K562 (cell line): ENCODE data around the gene GEN1. TPM values are rescaled to one million over a fixed set of nuclear protein-coding genes. Genes with fewer than 3 reads are reported as not detected.

ENCODE experiments used
- ATAC-seq: fragments of 200-7000 bp; cut with Tn5 transposase; 3 replicates; pipeline ENCODE4 v1.9.1; 2020; ENCODE audit warnings: moderate library complexity
- BruUV-seq: library from RNA; stranded (reverse); fragments of 400-500 nt; replicated peaks from 2 replicates; lab custom pipeline; 2021; lab: Mats Ljungman, UMichigan
- CTCF ChIA-PET: fragments of 300-600 bp; formaldehyde crosslinking; extraction: SDS; loops from one replicate; lab custom pipeline; 2021; ENCODE audit warnings: low intra/inter-chr PET ratio; lab: Yijun Ruan, JAX
- POLR2A ChIA-PET: fragments of 300-600, 350-650 bp; sonication (Branson Sonifier 250); formaldehyde crosslinking; extraction: SDS; loops from one replicate; lab custom pipeline; 2021; ENCODE audit warnings: antibody characterized with exemption, inconsistent platforms; lab: Yijun Ruan, JAX
- DNase-seq, 4 experiments: peaks; one replicate each; pipeline versions ENCODE4 v3.0.0 to v3.0.0-alpha.2; 2011 to 2018; ENCODE audit warnings: low spot score in 3 of 4, mixed read lengths in 3 of 4; ENCODE audit errors: extremely low read depth in 1 of 4
- FAIRE-seq: peaks from 2 replicates; lab custom pipeline; 2011; peaks lifted over from hg19 to GRCh38; lab: Jason Lieb, UNC
- H2AFZ ChIP-seq: 2 replicates; pipeline ENCODE4 v1.6.0; 2011; ENCODE audit warnings: low read depth, low read length, control low read depth, inconsistent platforms
- H3K27ac ChIP-seq: fragments of 200-600 bp; 3 replicates; pipeline ENCODE4 v1.8.0; 2011; ENCODE audit warnings: low read depth, mild to moderate bottlenecking, control low read depth, inconsistent platforms, low read length, moderate library complexity, mixed read lengths; ENCODE audit errors: extremely low read depth
- H3K27me3 ChIP-seq, 2 experiments: fragments of 300-600 bp in 1 of 2; 2 replicates in 1 of 2; 3 replicates in 1 of 2; pipeline versions ENCODE4 v1.6.0 to v1.8.0; 2011; ENCODE audit warnings: inconsistent platforms in 2 of 2, low read length in 2 of 2, mild to moderate bottlenecking in 1 of 2, mixed read lengths in 1 of 2, moderate library complexity in 1 of 2; ENCODE audit not compliant: control insufficient read depth in 2 of 2, insufficient read depth in 2 of 2
- H3K36me3 ChIP-seq: fragments of 300-600 bp; 3 replicates; pipeline ENCODE4 v1.8.0; 2011; ENCODE audit warnings: mild to moderate bottlenecking, low read length, inconsistent platforms; ENCODE audit not compliant: control insufficient read depth, insufficient read depth
- H3K4me1 ChIP-seq, 2 experiments: fragments of 200-600 bp in 1 of 2; replicated peaks in 1 of 2; 2 replicates in 1 of 2; 3 replicates in 1 of 2; pipeline versions ENCODE4 v1.5.1 to v1.8.0; 2011; ENCODE audit warnings: inconsistent platforms in 2 of 2, low read length in 2 of 2, mild to moderate bottlenecking in 1 of 2, mixed read lengths in 1 of 2, moderate library complexity in 1 of 2; ENCODE audit not compliant: control insufficient read depth in 2 of 2, insufficient read depth in 2 of 2
- H3K4me2 ChIP-seq: 2 replicates; pipeline ENCODE4 v1.6.1; 2011; ENCODE audit warnings: low read length, control low read depth, inconsistent platforms, mixed read lengths; ENCODE audit not compliant: insufficient read depth
- H3K4me3 ChIP-seq: fragments of 200-600 bp; sonication (generic), shearing (Covaris generic); 2 replicates; pipeline ENCODE4 v1.5.1; 2016; ENCODE audit warnings: control low read depth, inconsistent platforms
- H3K79me2 ChIP-seq: fragments of 200-600 bp; 3 replicates; pipeline ENCODE4 v1.8.0; 2011; ENCODE audit warnings: low read length, inconsistent platforms; ENCODE audit not compliant: control insufficient read depth, insufficient read depth
- H3K9ac ChIP-seq, 2 experiments: 2 replicates each; pipeline versions ENCODE4 v1.6.0 to v1.6.1; 2011; ENCODE audit warnings: low read depth in 2 of 2, low read length in 2 of 2, control low read depth in 1 of 2, inconsistent platforms in 1 of 2, mild to moderate bottlenecking in 1 of 2, mixed read lengths in 1 of 2; ENCODE audit not compliant: insufficient read depth in 1 of 2
- H3K9me1 ChIP-seq: one replicate; pipeline ENCODE4 v1.6.0; 2011; ENCODE audit warnings: inconsistent platforms, mild to moderate bottlenecking, low read length, moderate library complexity; ENCODE audit not compliant: control insufficient read depth, insufficient read depth
- H3K9me3 ChIP-seq: replicated peaks from 2 replicates; pipeline ENCODE4 v1.5.1; 2011; ENCODE audit warnings: low read depth, low read length, inconsistent platforms; ENCODE audit not compliant: control insufficient read depth, insufficient read depth
- H4K20me1 ChIP-seq: replicated peaks from 2 replicates; pipeline ENCODE4 v1.6.1; 2011; ENCODE audit warnings: low read length, inconsistent platforms, mixed read lengths; ENCODE audit not compliant: control insufficient read depth, insufficient read depth
- ARID3B ChIP-seq: fragments of 250-450 bp; sonication (Bioruptor Pico); IDR thresholded peaks from 2 replicates; pipeline ENCODE4 v1.4.0; 2020; ENCODE audit warnings: borderline replicate concordance
- BDP1 ChIP-seq: IDR thresholded peaks from 3 replicates; pipeline ENCODE4 v1.6.1; 2011; ENCODE audit not compliant: insufficient read length, insufficient read depth
- BRF1 ChIP-seq: IDR thresholded peaks from 3 replicates; pipeline ENCODE4 v1.6.1; 2011; ENCODE audit warnings: borderline replicate concordance, mild to moderate bottlenecking; ENCODE audit not compliant: insufficient read length; ENCODE audit errors: extremely low read depth
- CAMTA2 ChIP-seq: fragments of 250-450 bp; sonication (Bioruptor Pico); conservative IDR thresholded peaks from 2 replicates; pipeline ENCODE4 v1.5.1; 2022
- GATAD2B ChIP-seq: fragments of 450-650 bp; IDR thresholded peaks from 2 replicates; pipeline ENCODE4 v1.6.1; 2017; ENCODE audit warnings: mild to moderate bottlenecking, borderline replicate concordance
- HBP1 ChIP-seq: fragments of 450-650 bp; formaldehyde crosslinking; IDR thresholded peaks from 2 replicates; pipeline ENCODE4 v1.4.0; 2022; ENCODE audit warnings: missing genetic modification characterization
- MAFF ChIP-seq: IDR thresholded peaks from 2 replicates; pipeline ENCODE4 v1.6.1; 2012; ENCODE audit warnings: low read length, improper control_type of control experiment
- PCBP2 ChIP-seq: fragments of 200-400 bp; formaldehyde crosslinking; IDR thresholded peaks from 2 replicates; pipeline ENCODE4 v1.6.1; 2018; ENCODE audit warnings: low read length, low read depth, mild to moderate bottlenecking, moderate library complexity; ENCODE audit not compliant: poor library complexity, severe bottlenecking
- RFX5 ChIP-seq: IDR thresholded peaks from 2 replicates; pipeline ENCODE4 v1.6.1; 2011; ENCODE audit warnings: low read depth, mild to moderate bottlenecking, improper control_type of control experiment, low read length
- SMAD2 ChIP-seq: fragments of 150-350 bp; IDR thresholded peaks from 2 replicates; pipeline ENCODE4 v1.6.1; 2014; ENCODE audit warnings: low read depth, mild to moderate bottlenecking, low read length
- TCFL5 ChIP-seq: fragments of 250-450 bp; sonication (Bioruptor Pico); conservative IDR thresholded peaks from 2 replicates; pipeline ENCODE4 v1.6.1; 2021; ENCODE audit warnings: mild to moderate bottlenecking, moderate library complexity, matching md5 sums
- ZNF280B ChIP-seq: fragments of 250-450 bp; sonication (Bioruptor Pico); IDR thresholded peaks from 2 replicates; pipeline ENCODE4 v1.5.1; 2021; ENCODE audit warnings: mild to moderate bottlenecking
- ZNF75A ChIP-seq: fragments of 450-650 bp; formaldehyde crosslinking; IDR thresholded peaks from 2 replicates; pipeline ENCODE4 v1.4.0; 2020; ENCODE audit warnings: mild to moderate bottlenecking
- WGBS: fragments of 100-300 bp; shearing (Covaris generic); methylation state at CpG from one replicate; pipeline ENCODE4 v1.1.6; 2016; ENCODE audit warnings: low coverage, mixed read lengths; ENCODE audit not compliant: insufficient coverage; ENCODE audit errors: missing lambda C conversion rate; 5-methylcytosine and 5-hydroxymethylcytosine counted together
- in situ Hi-C: fragments of 300-500 bp; cut with MboI; formaldehyde crosslinking; loops from 4 replicates; pipeline ENCODE4 v1.15.0; 2018; ENCODE audit warnings: inconsistent platforms, mixed read lengths
- intact Hi-C: fragments of 100-400 bp; cut with micrococcal nuclease; formaldehyde crosslinking; loops from 2 replicates; pipeline ENCODE4 v1.14.2; 2022
- polyA plus RNA-seq, 8 experiments: library from polyadenylated mRNA; depleted of rRNA in 4 of 8; stranded (reverse) in 5 of 8; unstranded in 3 of 8; fragments of >200 nt; fragmentation: Nextera tagmentation in 2 of 8; fragmentation: Illumina TruSeq in 1 of 8; extraction: Ambion mirVana in 2 of 8; extraction: Trizol in 1 of 8; gene quantifications; 2 replicates each; pipeline versions ENCODE4 v1.2.1 to v1.2.3, GENCODE V29; 2011 to 2014; ENCODE audit warnings: inconsistent platforms in 1 of 8, missing spikeins in 1 of 8
- total RNA-seq, 7 experiments: library from RNA; depleted of rRNA in 6 of 7; stranded (reverse); fragments of >200 nt in 6 of 7; fragmentation: Illumina TruSeq in 2 of 7; extraction: Trizol in 2 of 7; gene quantifications; 2 replicates each; pipeline versions ENCODE4 v1.2.1 to v1.2.3, GENCODE V29; 2011 to 2021; ENCODE audit warnings: low replicate concordance in 1 of 7

The GEN1 gene
- total and polyA plus RNA-seq, 9 of the 15 experiments (the other 6 are each of a cell fraction or from before 2014, with no cell fraction given), result 8.6 to 39.7 (median 24.5) TPM

GRCh38 chr2:17736989-17737388, 16.9 kb upstream of the GEN1 start:
- H3K9me3 ChIP-seq, result no peaks in the 10 kb centered on the region
- DNase-seq, result no peak
- TF ChIP-seq BDP1 (no peak), ZNF75A (CRISPR knock-in tag) (no peak), CAMTA2 (no peak)
- in situ Hi-C loops, result no loop called here
- FAIRE-seq, result no peak
- no peaks in the 10 kb centered on the region for H3K27me3 ChIP-seq
- no peaks in the 10 kb centered on the region for H4K20me1 ChIP-seq
- no peak overlapping the region for H3K4me3 ChIP-seq
- POLR2A ChIA-PET, result no interaction called here
- H3K9ac ChIP-seq, result no peak overlapping the region
- H3K27ac ChIP-seq, result no peak overlapping the region
- no peaks in the 10 kb centered on the region for H3K9me1 ChIP-seq
- CTCF ChIA-PET, result no interaction called here
- 100% methylated on average over 1 of the region's 1 CpG for whole genome bisulfite sequencing
- peaks cover 93% of the 10 kb centered on the region for H3K36me3 ChIP-seq
- H2AFZ ChIP-seq, result no peak overlapping the region
- H3K4me2 ChIP-seq, result no peak overlapping the region
- intact Hi-C loops, result no loop called here
- no peaks in the 10 kb centered on the region for H3K4me1 ChIP-seq
- BruUV-seq, result no TSS peak
- no peak for ATAC-seq
- peaks cover 2% of the 10 kb centered on the region; the same call in 1 of the 3 replicates for H3K79me2 ChIP-seq

GRCh38 chr2:17740203-17740602, 13.7 kb upstream of the GEN1 start:
- BruUV-seq, result no TSS peak
- no peaks in the 10 kb centered on the region for H4K20me1 ChIP-seq
- H3K4me1 ChIP-seq, result no peaks in the 10 kb centered on the region
- FAIRE-seq (no peak), DNase-seq (no peak), ATAC-seq (no peak)
- in situ Hi-C loops (no loop called here), intact Hi-C loops (no loop called here)
- ChIA-PET POLR2A (interaction anchor here (0.9 to 2.0 kb wide), 2 partner anchors 11 to 14 kb away, joined by 4 to 8 read pairs; partner anchors contain the start of gene GEN1), CTCF (no interaction called here)
- H2AFZ ChIP-seq, result no peak overlapping the region
- H3K9ac ChIP-seq, result no peak overlapping the region
- H3K4me3 ChIP-seq, result no peak overlapping the region
- H3K27ac ChIP-seq, result no peak overlapping the region
- H3K36me3 ChIP-seq, result peaks cover 91% of the 10 kb centered on the region
- H3K4me2 ChIP-seq, result no peak overlapping the region
- H3K79me2 ChIP-seq, result peaks cover 5% of the 10 kb centered on the region; the same call in 1 of the 3 replicates
- no peaks in the 10 kb centered on the region for H3K9me3 ChIP-seq
- WGBS, result no CpG with 5 or more reads among the region's 2 CpGs
- no peaks in the 10 kb centered on the region for H3K9me1 ChIP-seq
- no peaks in the 10 kb centered on the region for H3K27me3 ChIP-seq
- no peak for TF ChIP-seq GATAD2B
- no peak for TF ChIP-seq TCFL5 (CRISPR knock-in tag)
- no peak for TF ChIP-seq ZNF280B
- TF ChIP-seq BRF1, result no peak
- TF ChIP-seq PCBP2, result no peak
- no peak for TF ChIP-seq SMAD2
- no peak for TF ChIP-seq RFX5
- no peak for TF ChIP-seq MAFF
- TF ChIP-seq HBP1 (CRISPR knock-in tag), result no peak
- TF ChIP-seq ARID3B, result no peak
